Fibroblast of pulmonary artery (primary cell): Measurements from ENCODE around the gene C12orf42.

Experiments
- DNase-seq: peaks from one replicate; pipeline ENCODE4 v3.0.0-alpha.2; 2010; ENCODE audit warnings: low read depth
- H3K4me3 ChIP-seq: replicated peaks from 2 replicates; pipeline ENCODE4 v1.5.1; 2011; ENCODE audit warnings: low read depth, mild to moderate bottlenecking, control low read depth, low read length, moderate library complexity
- TF ChIP-seq, protein P1 (sequence below): IDR thresholded peaks from 2 replicates; pipeline ENCODE4 v1.5.1; 2011; ENCODE audit warnings: mild to moderate bottlenecking, control low read depth, low read length, inconsistent platforms; ENCODE audit errors: missing control alignments

C12orf42 gene

DNA sequence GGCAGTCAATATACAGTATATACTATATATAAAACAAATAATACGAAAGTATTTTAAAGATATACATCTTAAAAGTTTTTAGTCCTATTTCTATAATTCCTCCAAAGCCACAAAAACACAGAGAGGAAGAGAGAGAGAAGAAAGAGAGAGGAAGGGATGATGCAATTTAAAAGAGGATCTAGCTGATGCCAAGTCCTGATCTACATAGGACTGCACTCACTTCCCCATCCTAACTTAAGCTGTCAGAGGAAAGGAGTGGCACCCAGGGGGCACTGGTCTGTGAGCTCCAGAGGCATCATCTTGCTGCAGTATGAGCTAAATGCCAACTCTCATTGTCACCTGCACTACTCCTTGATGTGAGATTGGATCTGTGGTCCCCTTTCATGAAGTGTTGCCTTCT, 95.8 kb downstream of the C12orf42 start:
- no peak for DNase-seq
- TF ChIP-seq, protein P1, sequence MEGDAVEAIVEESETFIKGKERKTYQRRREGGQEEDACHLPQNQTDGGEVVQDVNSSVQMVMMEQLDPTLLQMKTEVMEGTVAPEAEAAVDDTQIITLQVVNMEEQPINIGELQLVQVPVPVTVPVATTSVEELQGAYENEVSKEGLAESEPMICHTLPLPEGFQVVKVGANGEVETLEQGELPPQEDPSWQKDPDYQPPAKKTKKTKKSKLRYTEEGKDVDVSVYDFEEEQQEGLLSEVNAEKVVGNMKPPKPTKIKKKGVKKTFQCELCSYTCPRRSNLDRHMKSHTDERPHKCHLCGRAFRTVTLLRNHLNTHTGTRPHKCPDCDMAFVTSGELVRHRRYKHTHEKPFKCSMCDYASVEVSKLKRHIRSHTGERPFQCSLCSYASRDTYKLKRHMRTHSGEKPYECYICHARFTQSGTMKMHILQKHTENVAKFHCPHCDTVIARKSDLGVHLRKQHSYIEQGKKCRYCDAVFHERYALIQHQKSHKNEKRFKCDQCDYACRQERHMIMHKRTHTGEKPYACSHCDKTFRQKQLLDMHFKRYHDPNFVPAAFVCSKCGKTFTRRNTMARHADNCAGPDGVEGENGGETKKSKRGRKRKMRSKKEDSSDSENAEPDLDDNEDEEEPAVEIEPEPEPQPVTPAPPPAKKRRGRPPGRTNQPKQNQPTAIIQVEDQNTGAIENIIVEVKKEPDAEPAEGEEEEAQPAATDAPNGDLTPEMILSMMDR = no peak

DNA sequence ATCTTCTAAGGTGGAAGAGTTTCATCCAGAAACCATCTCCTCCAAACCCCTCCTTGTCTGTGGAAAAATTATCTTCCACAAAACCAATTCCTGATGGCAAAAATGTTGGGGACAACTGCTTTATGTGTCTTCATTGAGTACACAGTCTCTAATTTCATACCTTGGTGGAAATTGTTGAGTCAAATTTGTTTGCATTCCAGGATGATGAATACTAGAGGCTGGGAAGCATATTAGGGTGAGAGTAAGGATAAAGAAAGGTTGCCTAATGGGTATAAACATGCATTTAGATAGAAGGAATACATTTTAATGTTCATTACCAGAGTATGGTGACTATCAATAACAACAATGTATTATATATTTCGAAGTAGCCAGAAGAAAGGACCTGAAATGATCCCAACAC, 98.2 kb downstream of the C12orf42 start:
- no peak overlapping the region for H3K4me3 ChIP-seq
- TF ChIP-seq, protein P1 = no peak
- no peak for DNase-seq

More for the DNA sequence above, 95.8 kb downstream of the C12orf42 start:
- no peak overlapping the region for H3K4me3 ChIP-seq

DNA sequence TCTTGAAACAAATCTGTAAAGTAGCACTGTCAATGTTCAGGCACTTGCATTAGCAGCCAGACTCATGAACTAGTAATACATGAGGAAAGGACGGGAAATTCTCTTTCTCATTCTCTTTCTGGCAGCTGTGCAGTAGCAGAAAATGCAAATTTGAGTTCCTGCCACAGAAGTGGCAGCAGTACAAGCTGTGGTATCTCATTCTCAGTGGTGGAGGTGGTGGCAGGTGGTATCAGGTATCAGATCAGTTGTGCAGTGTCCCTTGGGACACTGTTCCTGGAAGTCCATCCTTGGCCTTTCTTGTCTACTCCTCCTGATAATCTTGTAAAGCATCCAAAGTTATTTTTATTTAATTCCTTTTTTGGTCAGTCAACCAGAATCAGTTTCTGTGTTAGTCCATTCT, 103.0 kb downstream of the C12orf42 start:
- DNase-seq = no peak
- H3K4me3 ChIP-seq = no peak overlapping the region
- TF ChIP-seq, protein P1 = no peak

DNA sequence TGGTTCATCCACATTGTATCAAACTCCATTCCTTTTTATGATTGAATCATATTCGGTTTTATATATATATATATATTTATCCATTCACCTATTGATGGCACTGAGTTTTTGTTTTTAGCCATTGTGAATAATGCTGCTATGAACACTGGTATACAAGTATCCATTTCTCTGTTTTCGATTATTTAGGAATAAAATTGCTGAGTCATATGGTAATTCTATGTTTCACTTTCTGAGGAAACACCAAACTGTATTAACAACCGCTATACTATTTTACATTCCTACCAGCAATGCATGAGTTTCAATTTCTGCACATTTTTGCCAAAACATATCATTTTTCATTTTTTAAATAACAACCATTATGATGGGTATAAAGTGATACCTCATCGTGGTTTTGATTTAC, 104.7 kb downstream of the C12orf42 start:
- no peak for DNase-seq
- H3K4me3 ChIP-seq = no peak overlapping the region
- TF ChIP-seq, protein P1 = no peak

DNA sequence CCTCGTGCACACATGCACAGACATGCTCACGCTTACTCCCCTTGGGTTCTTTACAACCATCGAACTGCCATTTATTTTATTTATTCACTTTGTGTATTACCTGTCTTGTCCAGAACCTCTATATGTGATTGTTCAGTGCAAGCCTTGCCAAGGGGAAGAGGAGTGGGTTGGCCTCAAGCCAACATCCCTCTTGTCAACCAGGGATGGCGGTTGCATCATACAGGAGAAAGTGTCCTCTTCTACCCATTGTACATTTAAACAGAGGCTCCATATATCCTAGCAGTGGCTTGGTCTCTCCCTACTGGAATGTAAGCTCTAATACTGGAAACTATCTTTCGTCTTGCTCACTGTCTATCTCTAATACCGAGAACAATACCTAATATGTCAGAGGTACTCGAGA, 108.4 kb downstream of the C12orf42 start:
- no peak overlapping the region for H3K4me3 ChIP-seq
- TF ChIP-seq, protein P1 = no peak
- DNase-seq = no peak

DNA sequence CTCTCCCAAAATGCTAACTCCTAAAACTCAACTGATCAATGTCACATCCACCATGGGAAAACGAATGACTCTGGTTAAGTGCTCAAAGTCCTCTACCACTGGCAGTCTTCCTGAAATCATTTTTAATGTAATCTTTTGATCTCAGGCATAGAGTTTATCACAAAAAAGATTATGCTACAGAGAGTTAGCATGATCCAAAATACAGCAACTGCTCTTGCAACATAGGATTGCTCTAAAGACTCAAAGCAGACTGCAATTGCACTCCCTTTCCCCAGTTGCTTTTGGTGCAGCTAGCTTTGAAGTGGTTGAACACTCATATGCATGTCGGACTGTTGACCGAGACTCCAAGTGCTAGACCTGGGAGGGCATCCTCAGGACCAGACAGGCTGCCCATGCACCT, 109.3 kb downstream of the C12orf42 start:
- DNase-seq = no peak
- TF ChIP-seq, protein P1 = no peak
- H3K4me3 ChIP-seq = no peak overlapping the region

DNA sequence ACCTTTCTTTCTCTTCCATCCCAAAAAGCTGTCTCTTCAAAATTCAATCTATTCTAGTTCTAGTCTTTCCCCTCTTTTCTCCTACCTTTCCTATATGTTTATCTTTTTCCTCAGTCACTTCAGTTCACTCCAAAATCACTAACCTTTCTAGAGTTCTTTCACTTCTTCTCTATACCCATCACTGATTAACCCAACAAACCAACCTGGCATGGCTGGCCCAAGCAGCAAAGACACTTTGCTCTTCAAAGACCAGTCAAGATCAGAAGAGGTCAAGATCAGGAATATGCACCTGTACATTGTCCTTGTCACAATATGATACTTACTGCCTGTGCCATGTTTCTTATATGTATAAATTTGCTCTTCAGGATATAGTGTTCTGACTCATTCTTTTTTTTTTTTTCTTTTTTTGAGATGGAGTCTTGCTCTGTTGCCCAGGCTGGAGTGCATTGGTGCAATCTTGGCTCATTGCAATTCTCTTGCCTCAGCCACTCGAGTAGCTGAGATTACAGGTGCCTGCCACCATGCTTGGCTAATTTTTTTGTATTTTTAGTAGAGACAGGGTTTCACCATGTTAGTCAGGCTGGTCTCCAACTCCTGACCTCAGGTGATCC, 112.9 kb downstream of the C12orf42 start:
- DNase-seq = no peak
- TF ChIP-seq, protein P1 = no peak
- H3K4me3 ChIP-seq = no peak overlapping the region
